Esophagus muscularis mucosa (tissue), 4 donors: ENCODE data around the gene RAB11FIP3.
A peak's percentile ranks its signal among the peaks of the same experiment; 100 is the strongest.

Source experiments
- EP300 ChIP-seq: sonication (generic); formaldehyde crosslinking; IDR thresholded peaks from one replicate; pipeline ENCODE4 v1.6.1; 2017; ENCODE audit warnings: antibody characterized with exemption
- POLR2A ChIP-seq: fragments of 450-650 bp; IDR thresholded peaks from one replicate; pipeline ENCODE4 v1.6.1; 2017; ENCODE audit warnings: antibody characterized with exemption, moderate library complexity, mild to moderate bottlenecking, low read depth
- POLR2AphosphoS5 ChIP-seq, 2 donors: sonication (generic); formaldehyde crosslinking; IDR thresholded peaks; one replicate each; pipeline ENCODE4 v1.6.1; 2017; ENCODE audit warnings: antibody characterized with exemption in 2 of 2
- TF ChIP-seq, protein P1 (sequence below), 3 experiments: fragments of 200-600 bp in 2 of 3; fragments of 450-650 bp in 1 of 3; sonication (generic) in 2 of 3; IDR thresholded peaks; one replicate each; pipeline ENCODE4 v1.5.1; 2017 to 2019; ENCODE audit warnings: antibody characterized with exemption in 3 of 3, mild to moderate bottlenecking in 2 of 3, moderate library complexity in 1 of 3

DNA sequence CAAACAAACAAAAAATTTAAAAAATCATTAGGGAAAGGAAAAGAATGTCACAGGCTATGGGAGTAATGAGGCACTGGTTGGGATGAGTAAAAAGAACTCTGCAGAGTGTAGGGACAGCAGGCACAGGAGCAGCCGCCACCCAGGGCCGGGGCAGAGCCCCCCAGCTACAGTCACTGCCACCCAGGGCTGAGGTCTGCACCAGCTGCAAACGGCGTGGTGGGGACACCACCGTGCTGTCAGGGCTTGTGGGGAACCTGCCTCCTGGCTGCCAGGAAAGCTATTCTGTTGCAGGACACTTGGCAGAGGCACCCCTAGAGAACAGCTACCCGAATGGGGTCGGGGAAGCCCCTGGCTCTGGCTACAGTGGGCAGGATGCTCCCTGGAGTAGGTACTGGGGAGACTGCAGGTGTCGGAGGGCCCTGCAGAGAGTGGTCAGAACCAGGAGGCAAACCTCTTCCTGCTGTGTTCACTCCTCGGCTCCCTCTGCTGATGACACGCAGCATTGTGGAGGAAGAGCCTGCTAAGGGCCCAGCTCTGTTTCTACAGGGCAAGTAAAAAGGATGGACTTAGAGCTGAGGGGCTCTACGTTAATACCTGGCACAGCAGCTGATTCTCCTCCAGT, 69.8 kb downstream of the RAB11FIP3 start:
- TF ChIP-seq POLR2A (no peak), EP300 (no peak), POLR2AphosphoS5 (IDR thresholded peaks at IDR 0.05) (no peak)
- TF ChIP-seq, protein P1, sequence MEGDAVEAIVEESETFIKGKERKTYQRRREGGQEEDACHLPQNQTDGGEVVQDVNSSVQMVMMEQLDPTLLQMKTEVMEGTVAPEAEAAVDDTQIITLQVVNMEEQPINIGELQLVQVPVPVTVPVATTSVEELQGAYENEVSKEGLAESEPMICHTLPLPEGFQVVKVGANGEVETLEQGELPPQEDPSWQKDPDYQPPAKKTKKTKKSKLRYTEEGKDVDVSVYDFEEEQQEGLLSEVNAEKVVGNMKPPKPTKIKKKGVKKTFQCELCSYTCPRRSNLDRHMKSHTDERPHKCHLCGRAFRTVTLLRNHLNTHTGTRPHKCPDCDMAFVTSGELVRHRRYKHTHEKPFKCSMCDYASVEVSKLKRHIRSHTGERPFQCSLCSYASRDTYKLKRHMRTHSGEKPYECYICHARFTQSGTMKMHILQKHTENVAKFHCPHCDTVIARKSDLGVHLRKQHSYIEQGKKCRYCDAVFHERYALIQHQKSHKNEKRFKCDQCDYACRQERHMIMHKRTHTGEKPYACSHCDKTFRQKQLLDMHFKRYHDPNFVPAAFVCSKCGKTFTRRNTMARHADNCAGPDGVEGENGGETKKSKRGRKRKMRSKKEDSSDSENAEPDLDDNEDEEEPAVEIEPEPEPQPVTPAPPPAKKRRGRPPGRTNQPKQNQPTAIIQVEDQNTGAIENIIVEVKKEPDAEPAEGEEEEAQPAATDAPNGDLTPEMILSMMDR (IDR thresholded peaks at IDR 0.05): peak in 2 of 3 experiments; percentile 14 to 42
